Stomach (tissue), 4 donors: ENCODE measurements around the gene DNAJC4.

Experiments used
- CTCF ChIP-seq, 7 experiments: fragments of 450-650 bp in 4 of 7; fragments of 200-600 bp in 3 of 7; sonication (generic) in 3 of 7; IDR thresholded peaks; one replicate each; pipeline ENCODE4 v1.5.1; 2016 to 2019; ENCODE audit warnings: antibody characterized with exemption in 7 of 7, control low read depth in 2 of 7, mild to moderate bottlenecking in 1 of 7
- EP300 ChIP-seq: sonication (generic); formaldehyde crosslinking; IDR thresholded peaks from one replicate; pipeline ENCODE4 v1.6.1; 2017; ENCODE audit warnings: antibody characterized with exemption
- POLR2A ChIP-seq, 4 donors: fragments of 450-650 bp; IDR thresholded peaks; one replicate each; pipeline ENCODE4 v1.6.1; 2016; ENCODE audit warnings: antibody characterized with exemption in 4 of 4, control low read depth in 2 of 4, mild to moderate bottlenecking in 1 of 4, moderate library complexity in 1 of 4
- POLR2AphosphoS5 ChIP-seq, 3 donors: sonication (generic); formaldehyde crosslinking; IDR thresholded peaks; one replicate each; pipeline ENCODE4 v1.6.1; 2016; ENCODE audit warnings: antibody characterized with exemption in 3 of 3

GRCh38 chr11:64255135-64256128 is 25.1 kb downstream of the DNAJC4 start:
- TF ChIP-seq POLR2AphosphoS5 (IDR thresholded peaks at IDR 0.05) (no peak), CTCF (IDR thresholded peaks at IDR 0.05) (no peak), POLR2A (IDR thresholded peaks at IDR 0.05) (no peak), EP300 (no peak)
